ENCODE measurements around the gene WDR93.

The WDR93 gene

GRCh38 chr15:89749526-89749925 is 58.9 kb downstream of the WDR93 start:
- H3K9ac ChIP-seq (ENCODE audit: low read length in 2 of 2) = peak overlapping the region; percentile 47 to 61
- peaks cover 16% of the 10 kb centered on the region for H3K4me1 ChIP-seq (ENCODE audit: control insufficient read depth, insufficient read depth, low read length)
- H3K27me3 ChIP-seq (ENCODE audit: control insufficient read depth in 1 of 2, insufficient read depth in 2 of 2, low read length in 2 of 2) = peaks cover 4 to 5% of the 10 kb centered on the region in 2 donors
- H3K4me3 ChIP-seq (ENCODE audit: low read length in 2 of 2) = peak overlapping the region; percentile 67 to 73
- no peaks in the 10 kb centered on the region for H3K9me3 ChIP-seq (ENCODE audit: control insufficient read depth in 2 of 2, low read length in 2 of 2)
- H3K27ac ChIP-seq (ENCODE audit: low read length) = no peak overlapping the region
- H3K36me3 ChIP-seq (ENCODE audit: control insufficient read depth in 2 of 2, insufficient read depth in 2 of 2, low read length in 2 of 2) = no peaks in the 10 kb centered on the region

DNA sequence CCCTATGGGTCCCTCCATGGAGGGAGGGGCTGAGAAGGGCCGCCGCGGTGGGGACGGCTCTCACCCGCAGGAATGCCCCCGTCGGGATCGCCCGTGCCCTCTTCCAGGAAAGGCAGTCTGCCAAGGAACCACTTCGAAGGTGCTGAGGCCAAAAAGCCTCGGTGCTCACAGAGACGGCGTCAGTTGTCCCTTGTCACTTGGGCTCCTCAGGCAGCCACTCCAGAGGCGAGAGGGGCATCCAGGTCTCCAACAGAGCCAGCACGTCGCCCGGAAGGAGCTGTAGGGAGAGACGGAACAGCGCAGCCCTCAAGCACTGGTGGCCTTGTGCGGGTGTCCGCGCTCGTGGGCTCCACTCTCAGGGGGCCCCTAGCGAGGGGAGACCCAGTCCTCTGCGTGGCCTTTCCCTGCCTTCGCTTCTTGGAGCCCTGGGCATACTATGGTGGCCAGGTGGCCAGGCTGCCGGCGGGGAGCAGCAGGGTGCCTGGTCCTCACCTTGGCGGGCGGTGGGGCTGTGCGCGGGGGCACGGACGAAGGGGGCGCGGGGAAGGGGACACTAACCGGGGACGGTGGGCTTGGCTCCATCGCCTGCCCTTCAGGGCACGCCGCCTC is 59.4 kb downstream of the WDR93 start:
- Histone ChIP-seq H3K9ac (ENCODE audit: low read length in 2 of 2) (peak overlapping the region; percentile 47 to 61), H3K27ac (ENCODE audit: low read length) (no peak overlapping the region), H3K36me3 (ENCODE audit: control insufficient read depth in 2 of 2, insufficient read depth in 2 of 2, low read length in 2 of 2) (no peaks in the 10 kb centered on the region), H3K4me1 (ENCODE audit: control insufficient read depth, insufficient read depth, low read length) (peaks cover 16% of the 10 kb centered on the region), H3K27me3 (ENCODE audit: control insufficient read depth in 1 of 2, insufficient read depth in 2 of 2, low read length in 2 of 2) (peaks cover 4% of the 10 kb centered on the region in 2 donors), H3K9me3 (ENCODE audit: control insufficient read depth in 2 of 2, low read length in 2 of 2) (no peaks in the 10 kb centered on the region), H3K4me3 (ENCODE audit: low read length in 2 of 2) (peak overlapping the region; percentile 67 to 73)

- Histone ChIP-seq H3K27me3 (ENCODE audit: control insufficient read depth in 1 of 2, insufficient read depth in 2 of 2, low read length in 2 of 2) (peaks cover 2 to 4% of the 10 kb centered on the region in 2 donors), H3K4me1 (ENCODE audit: control insufficient read depth, insufficient read depth, low read length) (peaks cover 16% of the 10 kb centered on the region), H3K4me3 (ENCODE audit: low read length in 2 of 2) (peak within 1 kb of the TSS; percentile 67 to 73), H3K27ac (ENCODE audit: low read length) (no peak within 1 kb of the TSS), H3K9me3 (ENCODE audit: control insufficient read depth in 2 of 2, low read length in 2 of 2) (no peaks in the 10 kb centered on the region), H3K36me3 (ENCODE audit: control insufficient read depth in 2 of 2, insufficient read depth in 2 of 2, low read length in 2 of 2) (no peaks in the 10 kb centered on the region), H3K9ac (ENCODE audit: low read length in 2 of 2) (peak within 1 kb of the TSS; percentile 62 to 67)
Measured at GRCh38 chr15:89750560-89751542, 60.2 kb downstream of the WDR93 start, which contains the start of gene MESP1. MESP1 (minus strand) TSS chr15:89751249; CDS start chr15:89751231, 18 bp downstream.

DNA sequence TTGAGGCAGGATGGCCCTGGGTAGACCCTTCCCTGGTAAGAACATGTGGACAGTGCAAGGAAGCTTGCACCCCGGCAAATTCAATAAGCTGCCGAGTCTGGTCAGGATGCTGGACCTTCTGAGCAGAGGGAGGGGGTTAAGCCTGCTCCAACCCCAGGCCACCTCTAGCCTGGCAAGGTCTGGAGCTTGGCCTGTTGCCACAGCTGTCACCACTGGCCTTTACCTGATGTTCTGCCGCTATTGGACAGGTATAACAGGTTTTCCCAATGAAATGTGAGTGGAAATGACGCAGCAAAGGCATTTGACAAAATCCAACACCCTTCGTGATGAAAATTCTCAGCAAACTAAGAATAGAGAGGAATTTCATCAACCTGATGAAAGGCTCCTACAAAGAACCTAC is 61.1 kb downstream of the WDR93 start:
- no peak overlapping the region for H3K9ac ChIP-seq (ENCODE audit: low read length in 2 of 2)
- no peak overlapping the region for H3K4me3 ChIP-seq (ENCODE audit: low read length in 2 of 2)
- H3K27ac ChIP-seq (ENCODE audit: low read length) = no peak overlapping the region
- no peaks in the 10 kb centered on the region for H3K9me3 ChIP-seq (ENCODE audit: control insufficient read depth in 2 of 2, low read length in 2 of 2)
- H3K4me1 ChIP-seq (ENCODE audit: control insufficient read depth, insufficient read depth, low read length) = peaks cover 16% of the 10 kb centered on the region
- H3K36me3 ChIP-seq (ENCODE audit: control insufficient read depth in 2 of 2, insufficient read depth in 2 of 2, low read length in 2 of 2) = no peaks in the 10 kb centered on the region
- H3K27me3 ChIP-seq (ENCODE audit: control insufficient read depth in 1 of 2, insufficient read depth in 2 of 2, low read length in 2 of 2) = peaks cover 0 to 4% of the 10 kb centered on the region in 2 donors

- Histone ChIP-seq H3K27me3 (ENCODE audit: control insufficient read depth in 1 of 2, insufficient read depth in 2 of 2, low read length in 2 of 2) (peaks cover 0 to 4% of the 10 kb centered on the region in 2 donors), H3K36me3 (ENCODE audit: control insufficient read depth in 2 of 2, insufficient read depth in 2 of 2, low read length in 2 of 2) (no peaks in the 10 kb centered on the region), H3K4me1 (ENCODE audit: control insufficient read depth, insufficient read depth, low read length) (peaks cover 16% of the 10 kb centered on the region), H3K27ac (ENCODE audit: low read length) (no peak overlapping the region), H3K4me3 (ENCODE audit: low read length in 2 of 2) (no peak overlapping the region), H3K9me3 (ENCODE audit: control insufficient read depth in 2 of 2, low read length in 2 of 2) (no peaks in the 10 kb centered on the region), H3K9ac (ENCODE audit: low read length in 2 of 2) (no peak overlapping the region)
Measured at GRCh38 chr15:89753855-89754254, 63.2 kb downstream of the WDR93 start.

DNA sequence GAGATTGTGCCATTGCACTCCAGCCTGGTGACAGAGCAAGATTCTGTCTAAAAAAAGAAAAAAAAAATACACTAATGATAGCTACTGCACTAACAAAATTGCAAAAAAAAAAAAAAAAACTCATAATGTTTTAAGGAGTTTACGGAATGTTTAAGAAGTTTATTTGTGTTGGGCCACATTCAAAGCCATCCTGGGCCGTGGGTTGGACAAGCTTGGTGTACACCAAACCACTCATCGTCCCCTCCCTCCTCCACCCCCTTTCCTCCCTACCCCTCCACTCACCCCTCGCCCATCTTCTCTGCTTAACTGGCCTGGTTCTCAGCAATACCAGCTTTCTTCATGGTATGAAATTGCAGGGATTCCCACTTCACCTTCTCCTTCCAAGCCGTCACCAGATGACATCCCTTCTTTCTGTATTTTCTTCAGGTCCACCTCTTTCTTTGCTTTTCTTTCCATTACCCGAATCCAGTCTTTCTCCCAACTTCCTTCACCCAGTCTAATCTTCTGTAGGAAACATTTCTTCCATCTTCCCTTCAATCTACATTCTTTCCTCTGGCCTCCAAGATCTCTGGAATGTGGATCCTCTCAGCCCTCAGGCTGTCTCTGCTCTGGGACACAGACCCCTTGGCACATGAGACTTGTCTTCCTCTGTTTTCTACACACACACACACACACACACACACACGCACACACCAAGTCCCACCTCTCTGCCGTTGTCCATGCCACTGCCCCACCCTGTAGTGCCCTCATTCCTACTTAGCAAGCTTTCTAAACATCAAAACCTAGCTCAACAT is 63.9 kb downstream of the WDR93 start:
- Histone ChIP-seq H3K36me3 (ENCODE audit: control insufficient read depth in 2 of 2, insufficient read depth in 2 of 2, low read length in 2 of 2) (no peaks in the 10 kb centered on the region), H3K27ac (ENCODE audit: low read length) (no peak overlapping the region), H3K4me1 (ENCODE audit: control insufficient read depth, insufficient read depth, low read length) (peaks cover 16% of the 10 kb centered on the region), H3K9me3 (ENCODE audit: control insufficient read depth in 2 of 2, low read length in 2 of 2) (no peaks in the 10 kb centered on the region), H3K27me3 (ENCODE audit: control insufficient read depth in 1 of 2, insufficient read depth in 2 of 2, low read length in 2 of 2) (peaks cover 0 to 4% of the 10 kb centered on the region in 2 donors), H3K9ac (ENCODE audit: low read length in 2 of 2) (no peak overlapping the region), H3K4me3 (ENCODE audit: low read length in 2 of 2) (no peak overlapping the region)

DNA sequence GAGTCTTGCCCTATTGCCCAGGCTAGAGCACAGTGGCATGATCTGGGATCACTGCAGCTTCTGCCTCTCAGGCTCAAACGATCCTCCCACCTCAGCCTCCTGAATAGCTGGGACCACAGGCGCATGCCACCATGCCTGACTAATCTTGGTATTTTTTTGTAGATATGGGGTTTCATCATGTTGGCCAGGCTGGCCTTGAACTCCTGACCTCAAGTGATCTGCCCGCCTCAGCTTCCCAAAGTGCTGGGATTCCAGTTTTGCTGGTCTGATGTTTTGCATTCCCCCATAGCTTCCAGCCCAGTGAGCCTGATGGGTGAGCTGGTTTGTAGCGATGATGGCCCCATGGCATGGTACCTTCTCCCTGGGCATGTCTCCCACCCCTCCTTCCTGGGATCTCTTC is 65.1 kb downstream of the WDR93 start:
- Histone ChIP-seq H3K4me3 (ENCODE audit: low read length in 2 of 2) (no peak overlapping the region), H3K27ac (ENCODE audit: low read length) (no peak overlapping the region), H3K27me3 (ENCODE audit: control insufficient read depth in 1 of 2, insufficient read depth in 2 of 2, low read length in 2 of 2) (no peaks in the 10 kb centered on the region), H3K36me3 (ENCODE audit: control insufficient read depth in 2 of 2, insufficient read depth in 2 of 2, low read length in 2 of 2) (no peaks in the 10 kb centered on the region), H3K9me3 (ENCODE audit: control insufficient read depth in 2 of 2, low read length in 2 of 2) (no peaks in the 10 kb centered on the region), H3K4me1 (ENCODE audit: control insufficient read depth, insufficient read depth, low read length) (peaks cover 9% of the 10 kb centered on the region), H3K9ac (ENCODE audit: low read length in 2 of 2) (no peak overlapping the region)

- Histone ChIP-seq H3K36me3 (ENCODE audit: control insufficient read depth in 2 of 2, insufficient read depth in 2 of 2, low read length in 2 of 2) (no peaks in the 10 kb centered on the region), H3K4me3 (ENCODE audit: low read length in 2 of 2) (no peak overlapping the region), H3K9me3 (ENCODE audit: control insufficient read depth in 2 of 2, low read length in 2 of 2) (no peaks in the 10 kb centered on the region), H3K27me3 (ENCODE audit: control insufficient read depth in 1 of 2, insufficient read depth in 2 of 2, low read length in 2 of 2) (no peaks in the 10 kb centered on the region), H3K9ac (ENCODE audit: low read length in 2 of 2) (no peak overlapping the region), H3K27ac (ENCODE audit: low read length) (no peak overlapping the region), H3K4me1 (ENCODE audit: control insufficient read depth, insufficient read depth, low read length) (peaks cover 11% of the 10 kb centered on the region)
Measured at GRCh38 chr15:89756897-89757296, 66.3 kb downstream of the WDR93 start.

DNA sequence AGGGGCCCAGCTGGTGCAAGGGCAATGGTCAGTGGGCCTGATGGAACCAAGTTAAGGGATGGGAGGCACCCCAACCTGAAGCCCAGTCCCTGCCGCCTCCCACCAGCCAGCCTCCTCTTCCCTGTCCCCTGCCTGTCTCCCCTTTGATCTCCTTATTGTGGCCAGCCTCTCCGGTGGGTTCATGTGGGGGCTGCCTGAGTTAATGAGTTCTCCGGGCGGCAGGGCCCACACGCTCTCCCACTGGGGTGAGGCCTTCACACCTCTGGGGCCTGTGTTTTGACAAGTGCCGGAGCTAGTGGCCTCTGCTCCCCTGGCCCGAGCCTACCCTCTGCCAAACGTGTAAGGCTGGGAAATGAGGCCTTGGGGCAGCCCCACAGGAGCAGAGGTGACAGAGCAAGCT is 67.7 kb downstream of the WDR93 start:
- H3K4me3 ChIP-seq (ENCODE audit: low read length in 2 of 2) = no peak overlapping the region

DNA sequence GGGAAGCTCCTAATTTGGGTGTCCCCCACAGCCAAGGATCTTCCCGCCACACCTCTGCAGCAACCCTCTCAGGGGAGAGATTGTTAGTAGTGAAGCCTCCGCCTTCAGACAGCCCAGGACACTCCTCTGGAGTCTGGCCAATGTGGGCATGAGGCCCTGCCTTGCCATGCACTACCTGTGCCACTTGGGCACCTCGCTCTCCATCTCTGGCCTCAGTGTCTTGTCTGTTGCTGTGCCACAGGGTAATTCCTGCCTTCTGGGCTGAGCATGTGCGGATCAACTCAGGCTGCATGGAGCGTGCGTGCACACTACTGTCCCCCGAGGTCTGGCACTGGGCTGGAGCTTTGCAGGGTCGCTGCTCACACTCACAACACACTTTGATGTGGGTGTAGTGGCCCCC is 68.4 kb downstream of the WDR93 start:
- Histone ChIP-seq H3K36me3 (ENCODE audit: control insufficient read depth in 2 of 2, insufficient read depth in 2 of 2, low read length in 2 of 2) (no peaks in the 10 kb centered on the region), H3K4me1 (ENCODE audit: control insufficient read depth, insufficient read depth, low read length) (peaks cover 11% of the 10 kb centered on the region), H3K9ac (ENCODE audit: low read length in 2 of 2) (no peak overlapping the region), H3K9me3 (ENCODE audit: control insufficient read depth in 2 of 2, low read length in 2 of 2) (no peaks in the 10 kb centered on the region), H3K27me3 (ENCODE audit: control insufficient read depth in 1 of 2, insufficient read depth in 2 of 2, low read length in 2 of 2) (no peaks in the 10 kb centered on the region), H3K27ac (ENCODE audit: low read length) (no peak overlapping the region), H3K4me3 (ENCODE audit: low read length in 2 of 2) (no peak overlapping the region)

More for the DNA sequence above, 67.7 kb downstream of the WDR93 start:
- Histone ChIP-seq H3K4me1 (ENCODE audit: control insufficient read depth, insufficient read depth, low read length) (peaks cover 11% of the 10 kb centered on the region), H3K36me3 (ENCODE audit: control insufficient read depth in 2 of 2, insufficient read depth in 2 of 2, low read length in 2 of 2) (no peaks in the 10 kb centered on the region), H3K9ac (ENCODE audit: low read length in 2 of 2) (no peak overlapping the region), H3K9me3 (ENCODE audit: control insufficient read depth in 2 of 2, low read length in 2 of 2) (no peaks in the 10 kb centered on the region), H3K27me3 (ENCODE audit: control insufficient read depth in 1 of 2, insufficient read depth in 2 of 2, low read length in 2 of 2) (no peaks in the 10 kb centered on the region), H3K27ac (ENCODE audit: low read length) (no peak overlapping the region)
